ENCODE results near the gene PURB. TPM values are rescaled to one million over a fixed set of nuclear protein-coding genes. Genes with fewer than 3 reads are reported as not detected.

The PURB gene
- total and polyA plus RNA-seq, 10 of the 15 experiments (the other 5 are each of a cell fraction or from before 2014, with no cell fraction given), result 0.77 to 18.6 (median 8.9) TPM

- TF ChIP-seq, protein P1, sequence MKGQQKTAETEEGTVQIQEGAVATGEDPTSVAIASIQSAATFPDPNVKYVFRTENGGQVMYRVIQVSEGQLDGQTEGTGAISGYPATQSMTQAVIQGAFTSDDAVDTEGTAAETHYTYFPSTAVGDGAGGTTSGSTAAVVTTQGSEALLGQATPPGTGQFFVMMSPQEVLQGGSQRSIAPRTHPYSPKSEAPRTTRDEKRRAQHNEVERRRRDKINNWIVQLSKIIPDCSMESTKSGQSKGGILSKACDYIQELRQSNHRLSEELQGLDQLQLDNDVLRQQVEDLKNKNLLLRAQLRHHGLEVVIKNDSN (IDR thresholded peaks at IDR 0.05; ENCODE audit: borderline replicate concordance, extremely low read length, insufficient read depth, low read depth, low read length), result no peak
- TF ChIP-seq, protein P2, sequence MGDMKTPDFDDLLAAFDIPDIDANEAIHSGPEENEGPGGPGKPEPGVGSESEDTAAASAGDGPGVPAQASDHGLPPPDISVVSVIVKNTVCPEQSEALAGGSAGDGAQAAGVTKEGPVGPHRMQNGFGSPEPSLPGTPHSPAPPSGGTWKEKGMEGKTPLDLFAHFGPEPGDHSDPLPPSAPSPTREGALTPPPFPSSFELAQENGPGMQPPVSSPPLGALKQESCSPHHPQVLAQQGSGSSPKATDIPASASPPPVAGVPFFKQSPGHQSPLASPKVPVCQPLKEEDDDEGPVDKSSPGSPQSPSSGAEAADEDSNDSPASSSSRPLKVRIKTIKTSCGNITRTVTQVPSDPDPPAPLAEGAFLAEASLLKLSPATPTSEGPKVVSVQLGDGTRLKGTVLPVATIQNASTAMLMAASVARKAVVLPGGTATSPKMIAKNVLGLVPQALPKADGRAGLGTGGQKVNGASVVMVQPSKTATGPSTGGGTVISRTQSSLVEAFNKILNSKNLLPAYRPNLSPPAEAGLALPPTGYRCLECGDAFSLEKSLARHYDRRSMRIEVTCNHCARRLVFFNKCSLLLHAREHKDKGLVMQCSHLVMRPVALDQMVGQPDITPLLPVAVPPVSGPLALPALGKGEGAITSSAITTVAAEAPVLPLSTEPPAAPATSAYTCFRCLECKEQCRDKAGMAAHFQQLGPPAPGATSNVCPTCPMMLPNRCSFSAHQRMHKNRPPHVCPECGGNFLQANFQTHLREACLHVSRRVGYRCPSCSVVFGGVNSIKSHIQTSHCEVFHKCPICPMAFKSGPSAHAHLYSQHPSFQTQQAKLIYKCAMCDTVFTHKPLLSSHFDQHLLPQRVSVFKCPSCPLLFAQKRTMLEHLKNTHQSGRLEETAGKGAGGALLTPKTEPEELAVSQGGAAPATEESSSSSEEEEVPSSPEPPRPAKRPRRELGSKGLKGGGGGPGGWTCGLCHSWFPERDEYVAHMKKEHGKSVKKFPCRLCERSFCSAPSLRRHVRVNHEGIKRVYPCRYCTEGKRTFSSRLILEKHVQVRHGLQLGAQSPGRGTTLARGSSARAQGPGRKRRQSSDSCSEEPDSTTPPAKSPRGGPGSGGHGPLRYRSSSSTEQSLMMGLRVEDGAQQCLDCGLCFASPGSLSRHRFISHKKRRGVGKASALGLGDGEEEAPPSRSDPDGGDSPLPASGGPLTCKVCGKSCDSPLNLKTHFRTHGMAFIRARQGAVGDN (IDR thresholded peaks at IDR 0.05), result no peak
- TF ChIP-seq ZNF207 (IDR thresholded peaks at IDR 0.05; ENCODE audit: borderline replicate concordance) (no peak), SP1 (IDR thresholded peaks at IDR 0.05; ENCODE audit: low read depth, low read length) (no peak), YY1 (IDR thresholded peaks at IDR 0.05; ENCODE audit: low read depth, low read length) (no peak), ZNF384 (IDR thresholded peaks at IDR 0.05; ENCODE audit: borderline replicate concordance, low read depth, low read length) (no peak), LARP7 (IDR thresholded peaks at IDR 0.05) (no peak), POU2F2 (IDR thresholded peaks at IDR 0.05; ENCODE audit: borderline replicate concordance, low read depth, low read length) (peak; percentile 16; the same call in 1 of the 3 replicates), STAT3 (IDR thresholded peaks at IDR 0.05; ENCODE audit: low read depth, low read length) (no peak), IRF3 (IDR thresholded peaks at IDR 0.05) (no peak), FOXK2 (IDR thresholded peaks at IDR 0.05) (no peak), IRF4 (IDR thresholded peaks at IDR 0.05; ENCODE audit: low read depth, low read length) (no peak), MEF2B (IDR thresholded peaks at IDR 0.05; ENCODE audit: partially characterized antibody, poor library complexity, severe bottlenecking) (no peak), ATF2 (IDR thresholded peaks at IDR 0.05; ENCODE audit: low read length) (peak; percentile 54), RBBP5 (conservative IDR thresholded peaks at IDR 0.05) (no peak), CHD4 (IDR thresholded peaks at IDR 0.05) (no peak)
- TF ChIP-seq, protein P3, sequence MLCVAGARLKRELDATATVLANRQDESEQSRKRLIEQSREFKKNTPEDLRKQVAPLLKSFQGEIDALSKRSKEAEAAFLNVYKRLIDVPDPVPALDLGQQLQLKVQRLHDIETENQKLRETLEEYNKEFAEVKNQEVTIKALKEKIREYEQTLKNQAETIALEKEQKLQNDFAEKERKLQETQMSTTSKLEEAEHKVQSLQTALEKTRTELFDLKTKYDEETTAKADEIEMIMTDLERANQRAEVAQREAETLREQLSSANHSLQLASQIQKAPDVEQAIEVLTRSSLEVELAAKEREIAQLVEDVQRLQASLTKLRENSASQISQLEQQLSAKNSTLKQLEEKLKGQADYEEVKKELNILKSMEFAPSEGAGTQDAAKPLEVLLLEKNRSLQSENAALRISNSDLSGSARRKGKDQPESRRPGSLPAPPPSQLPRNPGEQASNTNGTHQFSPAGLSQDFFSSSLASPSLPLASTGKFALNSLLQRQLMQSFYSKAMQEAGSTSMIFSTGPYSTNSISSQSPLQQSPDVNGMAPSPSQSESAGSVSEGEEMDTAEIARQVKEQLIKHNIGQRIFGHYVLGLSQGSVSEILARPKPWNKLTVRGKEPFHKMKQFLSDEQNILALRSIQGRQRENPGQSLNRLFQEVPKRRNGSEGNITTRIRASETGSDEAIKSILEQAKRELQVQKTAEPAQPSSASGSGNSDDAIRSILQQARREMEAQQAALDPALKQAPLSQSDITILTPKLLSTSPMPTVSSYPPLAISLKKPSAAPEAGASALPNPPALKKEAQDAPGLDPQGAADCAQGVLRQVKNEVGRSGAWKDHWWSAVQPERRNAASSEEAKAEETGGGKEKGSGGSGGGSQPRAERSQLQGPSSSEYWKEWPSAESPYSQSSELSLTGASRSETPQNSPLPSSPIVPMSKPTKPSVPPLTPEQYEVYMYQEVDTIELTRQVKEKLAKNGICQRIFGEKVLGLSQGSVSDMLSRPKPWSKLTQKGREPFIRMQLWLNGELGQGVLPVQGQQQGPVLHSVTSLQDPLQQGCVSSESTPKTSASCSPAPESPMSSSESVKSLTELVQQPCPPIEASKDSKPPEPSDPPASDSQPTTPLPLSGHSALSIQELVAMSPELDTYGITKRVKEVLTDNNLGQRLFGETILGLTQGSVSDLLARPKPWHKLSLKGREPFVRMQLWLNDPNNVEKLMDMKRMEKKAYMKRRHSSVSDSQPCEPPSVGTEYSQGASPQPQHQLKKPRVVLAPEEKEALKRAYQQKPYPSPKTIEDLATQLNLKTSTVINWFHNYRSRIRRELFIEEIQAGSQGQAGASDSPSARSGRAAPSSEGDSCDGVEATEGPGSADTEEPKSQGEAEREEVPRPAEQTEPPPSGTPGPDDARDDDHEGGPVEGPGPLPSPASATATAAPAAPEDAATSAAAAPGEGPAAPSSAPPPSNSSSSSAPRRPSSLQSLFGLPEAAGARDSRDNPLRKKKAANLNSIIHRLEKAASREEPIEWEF (IDR thresholded peaks at IDR 0.05; ENCODE audit: insufficient replicate concordance, low read depth, low read length), result no peak
- TF ChIP-seq, protein P4, sequence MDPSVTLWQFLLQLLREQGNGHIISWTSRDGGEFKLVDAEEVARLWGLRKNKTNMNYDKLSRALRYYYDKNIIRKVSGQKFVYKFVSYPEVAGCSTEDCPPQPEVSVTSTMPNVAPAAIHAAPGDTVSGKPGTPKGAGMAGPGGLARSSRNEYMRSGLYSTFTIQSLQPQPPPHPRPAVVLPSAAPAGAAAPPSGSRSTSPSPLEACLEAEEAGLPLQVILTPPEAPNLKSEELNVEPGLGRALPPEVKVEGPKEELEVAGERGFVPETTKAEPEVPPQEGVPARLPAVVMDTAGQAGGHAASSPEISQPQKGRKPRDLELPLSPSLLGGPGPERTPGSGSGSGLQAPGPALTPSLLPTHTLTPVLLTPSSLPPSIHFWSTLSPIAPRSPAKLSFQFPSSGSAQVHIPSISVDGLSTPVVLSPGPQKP (IDR thresholded peaks at IDR 0.05; ENCODE audit: low read depth, low read length), result no peak
These were observed 21.6 kb upstream of the PURB start (continued) for GRCh38 chr7:44906965-44907364.
